GM12878 (cell line): Measurements from ENCODE around the gene TMED7.

Experiments used
- CBFB ChIP-seq: IDR thresholded peaks from 2 replicates; pipeline ENCODE4 v1.6.1; 2016; ENCODE audit warnings: antibody characterized with exemption, low read depth
- EZH2 ChIP-seq: IDR thresholded peaks from 2 replicates; pipeline ENCODE4 v1.6.1; 2012; ENCODE audit warnings: low read depth, mild to moderate bottlenecking, control low read depth, inconsistent platforms, low read length, borderline replicate concordance; ENCODE audit not compliant: control insufficient read depth
- NR2C2 ChIP-seq: IDR thresholded peaks from 2 replicates; pipeline ENCODE4 v1.6.1; 2011; ENCODE audit warnings: borderline replicate concordance, low read depth; ENCODE audit not compliant: control insufficient read depth, insufficient read length
- NRF1 ChIP-seq: conservative IDR thresholded peaks from 2 replicates; pipeline ENCODE4 v1.6.1; 2011; ENCODE audit warnings: mild to moderate bottlenecking, low read depth, low read length, improper control_type of control experiment
- POLR2A ChIP-seq: IDR thresholded peaks from 2 replicates; pipeline ENCODE4 v1.6.1; 2011; ENCODE audit warnings: low read depth, mild to moderate bottlenecking, low read length
- POLR2AphosphoS5 ChIP-seq: IDR thresholded peaks from 2 replicates; pipeline ENCODE4 v1.6.1; 2011; ENCODE audit warnings: mild to moderate bottlenecking, low read length, inconsistent platforms
- RBBP5 ChIP-seq: fragments of 200-600 bp; sonication (generic); conservative IDR thresholded peaks from 2 replicates; pipeline ENCODE4 v1.6.1; 2016
- RELA ChIP-seq: fragments of 450-650 bp; IDR thresholded peaks from 2 replicates; pipeline ENCODE4 v1.8.0; 2014; ENCODE audit warnings: borderline replicate concordance; ENCODE audit not compliant: partially characterized antibody
- SREBF2 ChIP-seq: IDR thresholded peaks from 2 replicates; pipeline ENCODE4 v1.6.1; 2012; ENCODE audit warnings: mild to moderate bottlenecking, low read length
- SUPT20H ChIP-seq: IDR thresholded peaks from 2 replicates; pipeline ENCODE4 v1.6.1; 2011; ENCODE audit warnings: low read depth, mild to moderate bottlenecking, low read length, moderate library complexity, borderline replicate concordance; ENCODE audit not compliant: control insufficient read depth
- TF ChIP-seq, protein P1 (sequence below), 3 experiments: IDR thresholded peaks in 2 of 3; conservative IDR thresholded peaks in 1 of 3; 2 replicates each; pipeline ENCODE4 v1.5.1; 2011; ENCODE audit warnings: low read depth in 3 of 3, low read length in 3 of 3, mild to moderate bottlenecking in 3 of 3, control low read depth in 2 of 3, moderate library complexity in 2 of 3, inconsistent platforms in 1 of 3, mixed read lengths in 1 of 3; ENCODE audit not compliant: control insufficient read depth in 2 of 3, insufficient read depth in 1 of 3; ENCODE audit errors: extremely low read depth in 1 of 3
- TF ChIP-seq, protein P2 (sequence below): fragments of 450-650 bp; IDR thresholded peaks from 2 replicates; pipeline ENCODE4 v1.6.1; 2017; ENCODE audit warnings: mild to moderate bottlenecking, moderate library complexity
- TF ChIP-seq, protein P3 (sequence below): fragments of 450-650 bp; IDR thresholded peaks from 2 replicates; pipeline ENCODE4 v1.6.1; 2017; ENCODE audit warnings: mild to moderate bottlenecking
- TF ChIP-seq, protein P4 (sequence below): fragments of 450-650 bp; IDR thresholded peaks from 2 replicates; pipeline ENCODE4 v1.6.1; 2014; ENCODE audit warnings: mild to moderate bottlenecking

DNA sequence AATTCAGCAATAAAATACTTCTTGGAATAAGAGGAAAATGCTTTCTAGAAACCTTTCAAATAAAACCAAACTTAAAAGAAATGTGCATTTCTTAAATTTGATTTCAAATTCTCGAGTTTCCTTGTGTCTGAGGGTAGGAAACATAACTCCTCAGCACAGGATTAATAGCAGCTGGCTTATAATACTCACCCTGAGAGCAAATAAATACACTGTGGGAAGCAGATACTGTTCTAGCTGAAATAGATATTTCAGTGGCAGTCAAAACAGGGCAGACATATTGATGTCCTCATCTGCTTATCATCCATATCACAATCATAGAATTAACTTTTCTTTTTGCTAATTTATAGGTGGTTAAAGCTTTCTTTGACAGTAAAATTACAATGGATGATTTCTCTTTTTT is 57.2 kb downstream of the TMED7 start:
- TF ChIP-seq, protein P1, sequence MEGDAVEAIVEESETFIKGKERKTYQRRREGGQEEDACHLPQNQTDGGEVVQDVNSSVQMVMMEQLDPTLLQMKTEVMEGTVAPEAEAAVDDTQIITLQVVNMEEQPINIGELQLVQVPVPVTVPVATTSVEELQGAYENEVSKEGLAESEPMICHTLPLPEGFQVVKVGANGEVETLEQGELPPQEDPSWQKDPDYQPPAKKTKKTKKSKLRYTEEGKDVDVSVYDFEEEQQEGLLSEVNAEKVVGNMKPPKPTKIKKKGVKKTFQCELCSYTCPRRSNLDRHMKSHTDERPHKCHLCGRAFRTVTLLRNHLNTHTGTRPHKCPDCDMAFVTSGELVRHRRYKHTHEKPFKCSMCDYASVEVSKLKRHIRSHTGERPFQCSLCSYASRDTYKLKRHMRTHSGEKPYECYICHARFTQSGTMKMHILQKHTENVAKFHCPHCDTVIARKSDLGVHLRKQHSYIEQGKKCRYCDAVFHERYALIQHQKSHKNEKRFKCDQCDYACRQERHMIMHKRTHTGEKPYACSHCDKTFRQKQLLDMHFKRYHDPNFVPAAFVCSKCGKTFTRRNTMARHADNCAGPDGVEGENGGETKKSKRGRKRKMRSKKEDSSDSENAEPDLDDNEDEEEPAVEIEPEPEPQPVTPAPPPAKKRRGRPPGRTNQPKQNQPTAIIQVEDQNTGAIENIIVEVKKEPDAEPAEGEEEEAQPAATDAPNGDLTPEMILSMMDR (IDR thresholded peaks at IDR 0.05 in 2 of 3, conservative IDR thresholded peaks at IDR 0.05 in 1 of 3; ENCODE audit: control insufficient read depth in 2 of 3, extremely low read depth in 1 of 3, insufficient read depth in 1 of 3, low read depth in 3 of 3, low read length in 3 of 3): no peak
- TF ChIP-seq NRF1: no peak
- no peak for TF ChIP-seq NR2C2
- no peak for TF ChIP-seq EZH2
- TF ChIP-seq, protein P2, sequence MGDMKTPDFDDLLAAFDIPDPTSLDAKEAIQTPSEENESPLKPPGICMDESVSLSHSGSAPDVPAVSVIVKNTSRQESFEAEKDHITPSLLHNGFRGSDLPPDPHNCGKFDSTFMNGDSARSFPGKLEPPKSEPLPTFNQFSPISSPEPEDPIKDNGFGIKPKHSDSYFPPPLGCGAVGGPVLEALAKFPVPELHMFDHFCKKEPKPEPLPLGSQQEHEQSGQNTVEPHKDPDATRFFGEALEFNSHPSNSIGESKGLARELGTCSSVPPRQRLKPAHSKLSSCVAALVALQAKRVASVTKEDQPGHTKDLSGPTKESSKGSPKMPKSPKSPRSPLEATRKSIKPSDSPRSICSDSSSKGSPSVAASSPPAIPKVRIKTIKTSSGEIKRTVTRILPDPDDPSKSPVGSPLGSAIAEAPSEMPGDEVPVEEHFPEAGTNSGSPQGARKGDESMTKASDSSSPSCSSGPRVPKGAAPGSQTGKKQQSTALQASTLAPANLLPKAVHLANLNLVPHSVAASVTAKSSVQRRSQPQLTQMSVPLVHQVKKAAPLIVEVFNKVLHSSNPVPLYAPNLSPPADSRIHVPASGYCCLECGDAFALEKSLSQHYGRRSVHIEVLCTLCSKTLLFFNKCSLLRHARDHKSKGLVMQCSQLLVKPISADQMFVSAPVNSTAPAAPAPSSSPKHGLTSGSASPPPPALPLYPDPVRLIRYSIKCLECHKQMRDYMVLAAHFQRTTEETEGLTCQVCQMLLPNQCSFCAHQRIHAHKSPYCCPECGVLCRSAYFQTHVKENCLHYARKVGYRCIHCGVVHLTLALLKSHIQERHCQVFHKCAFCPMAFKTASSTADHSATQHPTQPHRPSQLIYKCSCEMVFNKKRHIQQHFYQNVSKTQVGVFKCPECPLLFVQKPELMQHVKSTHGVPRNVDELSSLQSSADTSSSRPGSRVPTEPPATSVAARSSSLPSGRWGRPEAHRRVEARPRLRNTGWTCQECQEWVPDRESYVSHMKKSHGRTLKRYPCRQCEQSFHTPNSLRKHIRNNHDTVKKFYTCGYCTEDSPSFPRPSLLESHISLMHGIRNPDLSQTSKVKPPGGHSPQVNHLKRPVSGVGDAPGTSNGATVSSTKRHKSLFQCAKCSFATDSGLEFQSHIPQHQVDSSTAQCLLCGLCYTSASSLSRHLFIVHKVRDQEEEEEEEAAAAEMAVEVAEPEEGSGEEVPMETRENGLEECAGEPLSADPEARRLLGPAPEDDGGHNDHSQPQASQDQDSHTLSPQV: no peak
- TF ChIP-seq, protein P3, sequence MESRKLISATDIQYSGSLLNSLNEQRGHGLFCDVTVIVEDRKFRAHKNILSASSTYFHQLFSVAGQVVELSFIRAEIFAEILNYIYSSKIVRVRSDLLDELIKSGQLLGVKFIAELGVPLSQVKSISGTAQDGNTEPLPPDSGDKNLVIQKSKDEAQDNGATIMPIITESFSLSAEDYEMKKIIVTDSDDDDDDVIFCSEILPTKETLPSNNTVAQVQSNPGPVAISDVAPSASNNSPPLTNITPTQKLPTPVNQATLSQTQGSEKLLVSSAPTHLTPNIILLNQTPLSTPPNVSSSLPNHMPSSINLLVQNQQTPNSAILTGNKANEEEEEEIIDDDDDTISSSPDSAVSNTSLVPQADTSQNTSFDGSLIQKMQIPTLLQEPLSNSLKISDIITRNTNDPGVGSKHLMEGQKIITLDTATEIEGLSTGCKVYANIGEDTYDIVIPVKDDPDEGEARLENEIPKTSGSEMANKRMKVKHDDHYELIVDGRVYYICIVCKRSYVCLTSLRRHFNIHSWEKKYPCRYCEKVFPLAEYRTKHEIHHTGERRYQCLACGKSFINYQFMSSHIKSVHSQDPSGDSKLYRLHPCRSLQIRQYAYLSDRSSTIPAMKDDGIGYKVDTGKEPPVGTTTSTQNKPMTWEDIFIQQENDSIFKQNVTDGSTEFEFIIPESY: no peak
- no peak for TF ChIP-seq POLR2A
- TF ChIP-seq, protein P4, sequence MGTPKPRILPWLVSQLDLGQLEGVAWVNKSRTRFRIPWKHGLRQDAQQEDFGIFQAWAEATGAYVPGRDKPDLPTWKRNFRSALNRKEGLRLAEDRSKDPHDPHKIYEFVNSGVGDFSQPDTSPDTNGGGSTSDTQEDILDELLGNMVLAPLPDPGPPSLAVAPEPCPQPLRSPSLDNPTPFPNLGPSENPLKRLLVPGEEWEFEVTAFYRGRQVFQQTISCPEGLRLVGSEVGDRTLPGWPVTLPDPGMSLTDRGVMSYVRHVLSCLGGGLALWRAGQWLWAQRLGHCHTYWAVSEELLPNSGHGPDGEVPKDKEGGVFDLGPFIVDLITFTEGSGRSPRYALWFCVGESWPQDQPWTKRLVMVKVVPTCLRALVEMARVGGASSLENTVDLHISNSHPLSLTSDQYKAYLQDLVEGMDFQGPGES: no peak
- no peak for TF ChIP-seq RELA
- TF ChIP-seq CBFB: no peak
- TF ChIP-seq POLR2AphosphoS5: no peak
- TF ChIP-seq RBBP5: no peak
- no peak for TF ChIP-seq SREBF2
- no peak for TF ChIP-seq SUPT20H
